Body of pancreas (tissue), 4 donors: ENCODE results near the gene PCSK6. TPM values are rescaled to one million over a fixed set of nuclear protein-coding genes. Genes with fewer than 3 reads are reported as not detected.

Experiments
- ATAC-seq: fragments of 150-250 bp; one replicate; pipeline ENCODE4 v1.9.1; 2016
- DNase-seq, 4 donors: peaks; one replicate each; pipeline ENCODE4 v3.0.0-alpha.2; 2019
- H3K27ac ChIP-seq, 4 donors: fragments of 200-600 bp; sonication (generic); 1 replicate in 3 of 4; 2 replicates in 1 of 4; pipeline versions ENCODE4 v1.5.1 to v1.6.1; 2016 to 2019; ENCODE audit warnings: mild to moderate bottlenecking in 1 of 4, mixed read lengths in 1 of 4, moderate library complexity in 1 of 4
- H3K27me3 ChIP-seq, 2 donors: fragments of 200-600 bp; sonication (generic); one replicate each; pipeline ENCODE4 v1.6.0; 2016; ENCODE audit warnings: mild to moderate bottlenecking in 1 of 2
- H3K36me3 ChIP-seq, 2 donors: fragments of 200-600 bp; sonication (generic); replicated peaks in 1 of 2; 2 replicates each; pipeline ENCODE4 v1.5.1; 2016; ENCODE audit warnings: low read depth in 2 of 2; ENCODE audit not compliant: insufficient read depth in 1 of 2
- H3K4me1 ChIP-seq: fragments of 200-600 bp; sonication (generic); one replicate; pipeline ENCODE4 v1.6.0; 2016
- H3K4me3 ChIP-seq, 2 donors: fragments of 200-600 bp; sonication (generic); 1 replicate in 1 of 2; 2 replicates in 1 of 2; pipeline ENCODE4 v1.5.1; 2016 to 2019
- H3K9me3 ChIP-seq, 3 donors: fragments of 200-600 bp; sonication (generic); 1 replicate in 2 of 3; 2 replicates in 1 of 3; pipeline ENCODE4 v1.5.1; 2016
- CTCF ChIP-seq, 7 experiments: fragments of 450-650 bp in 4 of 7; fragments of 200-600 bp in 3 of 7; sonication (generic) in 3 of 7; IDR thresholded peaks; one replicate each; pipeline ENCODE4 v1.5.1; 2016 to 2019; ENCODE audit warnings: antibody characterized with exemption in 7 of 7
- POLR2A ChIP-seq, 3 donors: fragments of 450-650 bp; IDR thresholded peaks; one replicate each; pipeline ENCODE4 v1.6.1; 2016; ENCODE audit warnings: antibody characterized with exemption in 3 of 3, mild to moderate bottlenecking in 2 of 3
- WGBS, 2 donors: methylation state at CpG; one replicate each; pipeline ENCODE4 v1.1.5; 2017; 5-methylcytosine and 5-hydroxymethylcytosine counted together
- intact Hi-C: fragments of 100-400 bp; cut with DNase I; formaldehyde crosslinking; loops from one replicate; pipeline ENCODE4 v1.15.1; 2023
- total RNA-seq, 2 donors: library from RNA; depleted of rRNA; stranded (reverse); fragments of >200 nt; gene quantifications; one replicate each; pipeline ENCODE4 v1.1.0, GENCODE V29; 2016

PCSK6 gene
- total RNA-seq, 2 donors from 2014 or later = 8.9 to 10.1 TPM

- Histone ChIP-seq H3K9me3 (no peaks in the 10 kb centered on the region), H3K4me1 (peaks cover 20% of the 10 kb centered on the region), H3K27me3 (no peaks in the 10 kb centered on the region), H3K4me3 (no peak overlapping the region), H3K36me3 (no peaks in the 10 kb centered on the region), H3K27ac (no peak overlapping the region)
- ATAC-seq (no peak), DNase-seq (no peak)
- TF ChIP-seq POLR2A (IDR thresholded peaks at IDR 0.05) (no peak), CTCF (IDR thresholded peaks at IDR 0.05) (no peak)
- intact Hi-C loops = loop anchor here (5.0 to 10.0 kb wide), 3 partner anchors 168 to 630 kb away; no protein-coding TSS in a partner anchor
- WGBS, 2 donors = 58 to 62% methylated on average over 5 of the region's 5 CpGs
Observed at GRCh38 chr15:101255051-101255395, 234.5 kb downstream of the PCSK6 start.

GRCh38 chr15:101254157-101255050 lies 235.1 kb downstream of the PCSK6 start:
- H3K36me3 ChIP-seq = no peaks in the 10 kb centered on the region
- intact Hi-C loops = loop anchor here (5.0 to 10.0 kb wide), 3 partner anchors 167 to 630 kb away; no protein-coding TSS in a partner anchor
- no peaks in the 10 kb centered on the region for H3K27me3 ChIP-seq
- 81 to 97% methylated on average over 8 to 11 of the region's 11 CpGs for WGBS, 2 donors
- H3K4me3 ChIP-seq = no peak overlapping the region
- no peaks in the 10 kb centered on the region for H3K9me3 ChIP-seq
- peaks cover 26% of the 10 kb centered on the region for H3K4me1 ChIP-seq
- H3K27ac ChIP-seq = no peak overlapping the region
- ATAC-seq = no peak
- TF ChIP-seq CTCF (IDR thresholded peaks at IDR 0.05) (no peak), POLR2A (IDR thresholded peaks at IDR 0.05) (no peak)
- DNase-seq = no peak

Other genes starting within 250 kb of the PCSK6 start
- gene CHSY1, start 237.7 kb downstream of the PCSK6 start, total RNA-seq = 10 to 100 TPM in 1 of 2 donors, 1 to 10 TPM in 1; 7.8 to 12.2 TPM
- gene SELENOS, start 212.2 kb downstream of the PCSK6 start, total RNA-seq = 10 to 100 TPM; 37.2 to 45.1 TPM
- gene SNRPA1, start 194.5 kb downstream of the PCSK6 start, total RNA-seq = 10 to 100 TPM; 26.2 to 29.7 TPM
- gene TM2D3, start 162.7 kb upstream of the PCSK6 start, total RNA-seq = 10 to 100 TPM; 28.3 to 30.9 TPM
- 10 to 100 TPM; 15.0 to 70.5 TPM for gene TARS3, start 234.8 kb upstream of the PCSK6 start, total RNA-seq